Fibroblast of the conjunctiva (primary cell): Measurements from ENCODE around the gene HLA-DRA.

Experiments
- DNase-seq: peaks from one replicate; pipeline ENCODE4 v3.0.0-alpha.2; 2010; ENCODE audit warnings: low read depth

Gene HLA-DRA

DNA sequence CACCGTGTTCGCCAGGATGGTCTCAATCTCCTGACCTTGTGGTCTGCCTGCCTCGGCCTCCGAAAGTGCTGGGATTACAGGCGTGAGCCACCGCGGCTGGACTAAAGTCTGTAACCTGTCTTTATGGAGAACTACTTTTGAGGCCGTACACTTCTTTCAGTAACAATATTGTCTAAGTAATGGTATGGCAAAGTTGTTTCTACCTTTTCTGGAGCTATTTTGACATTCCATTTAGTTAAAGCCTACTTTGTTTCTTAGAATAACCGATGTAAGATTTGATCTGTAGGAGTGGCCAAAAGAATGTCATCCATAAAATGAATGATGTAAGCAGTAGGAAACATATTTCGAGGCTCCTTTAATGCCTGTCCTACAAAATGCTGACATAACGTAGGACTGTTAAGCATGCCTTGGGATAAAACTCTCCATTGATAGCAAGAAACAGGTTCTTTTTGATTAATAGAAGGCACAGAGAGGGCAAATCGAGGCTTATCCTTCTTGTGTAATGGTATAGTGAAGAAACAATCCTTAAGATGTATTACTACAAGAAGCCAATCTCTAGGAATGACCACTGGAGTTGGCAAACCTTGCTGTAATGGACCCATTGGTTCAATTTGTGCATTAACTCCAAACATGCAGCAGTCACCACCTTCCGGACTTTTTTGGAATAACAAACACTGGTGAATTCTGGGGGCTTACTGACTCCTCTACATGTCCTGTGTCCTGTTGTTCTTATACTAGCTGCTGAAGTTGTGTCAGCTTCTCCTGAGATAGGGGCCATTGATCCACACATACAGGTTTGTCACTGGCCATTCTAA is 35.9 kb downstream of the HLA-DRA start:
- DNase-seq, result no peak

DNA sequence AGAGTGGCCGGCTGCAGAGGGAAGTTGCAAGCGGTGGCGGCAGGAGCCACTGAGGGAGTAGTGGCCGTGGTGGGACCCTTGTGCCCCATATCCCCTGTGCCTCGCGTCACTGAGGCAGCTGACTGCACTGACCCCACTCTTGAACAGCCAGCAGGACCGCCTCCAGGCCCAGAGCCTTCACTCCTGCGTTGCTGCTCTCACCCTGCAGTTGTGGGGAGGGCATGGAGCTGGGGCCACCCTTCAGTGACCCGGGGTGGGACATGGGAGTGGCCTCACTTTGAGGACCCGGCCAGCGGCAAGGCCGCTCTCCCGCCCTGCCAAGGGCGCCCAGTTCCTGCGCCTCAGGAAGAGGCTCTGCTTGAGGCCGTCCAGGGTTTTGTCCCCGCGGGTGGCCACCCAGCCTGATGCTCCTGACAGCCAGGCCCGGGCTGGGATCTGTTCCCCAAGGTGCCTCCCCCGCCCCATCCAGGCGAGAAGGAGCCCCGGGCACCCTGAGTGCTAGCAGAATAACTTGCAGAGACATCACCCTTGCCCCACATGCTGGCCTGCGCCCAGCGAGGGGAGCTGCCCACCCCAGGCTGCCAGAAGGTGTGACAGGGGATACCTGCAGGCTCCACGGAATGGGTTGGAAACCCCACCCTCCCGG is 44.4 kb downstream of the HLA-DRA start:
- DNase-seq, result no peak

DNA sequence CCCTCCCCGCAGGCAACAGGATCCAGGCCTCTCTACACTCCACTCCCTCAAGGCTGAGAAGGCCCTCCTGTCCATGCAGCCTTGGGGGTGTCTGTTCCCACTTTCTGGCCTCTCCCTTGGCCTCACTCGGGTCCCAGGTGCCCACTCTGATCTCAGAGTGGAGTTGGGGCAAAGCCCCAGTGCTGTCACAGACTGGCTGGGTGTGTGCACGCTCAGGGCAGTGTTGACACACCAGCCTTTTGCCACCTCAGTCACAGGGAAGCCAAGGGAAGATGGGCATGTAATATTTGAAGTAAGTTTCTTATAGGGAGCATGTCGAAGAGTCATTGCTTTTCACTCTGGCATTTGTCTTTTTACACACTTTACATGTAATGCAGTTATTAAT is 44.9 kb downstream of the HLA-DRA start:
- DNase-seq, result no peak

DNA sequence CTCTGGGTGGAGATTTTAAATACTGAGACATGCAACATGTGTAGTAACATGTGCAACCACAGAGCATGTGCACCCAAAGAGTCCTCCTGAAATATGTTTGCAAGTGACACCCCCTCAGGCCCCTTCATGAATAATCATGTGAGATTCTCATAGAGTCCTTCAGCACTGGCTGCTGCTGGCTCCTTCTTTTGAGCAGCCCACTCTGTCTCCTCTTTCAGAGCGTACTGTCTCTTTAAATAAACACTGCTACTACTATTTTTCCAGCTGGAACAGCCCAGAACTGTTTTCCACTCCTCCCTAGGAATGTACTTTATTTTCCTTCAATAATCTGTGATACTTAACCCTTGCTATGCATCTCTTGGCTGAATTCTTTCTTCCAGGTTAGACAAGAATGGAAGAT is 48.4 kb downstream of the HLA-DRA start:
- no peak for DNase-seq

DNA sequence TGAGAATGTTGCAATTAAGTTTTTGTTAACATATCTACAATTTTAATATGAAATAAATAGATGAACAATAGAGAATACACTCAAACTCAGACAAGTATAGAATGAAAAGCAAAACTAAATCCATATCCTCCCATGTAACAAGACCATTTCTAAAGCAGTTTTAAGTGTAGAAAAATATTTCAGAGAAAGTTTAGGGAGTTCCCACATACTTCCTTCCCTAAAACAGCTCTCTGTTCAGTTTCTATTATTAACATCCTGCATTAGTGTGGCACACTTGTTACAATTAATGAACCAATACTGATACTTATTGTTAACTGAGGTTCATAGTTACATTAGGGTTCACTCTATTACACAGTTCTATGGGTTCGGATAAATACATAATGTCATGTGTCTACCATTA is 52.0 kb downstream of the HLA-DRA start:
- no peak for DNase-seq

DNA sequence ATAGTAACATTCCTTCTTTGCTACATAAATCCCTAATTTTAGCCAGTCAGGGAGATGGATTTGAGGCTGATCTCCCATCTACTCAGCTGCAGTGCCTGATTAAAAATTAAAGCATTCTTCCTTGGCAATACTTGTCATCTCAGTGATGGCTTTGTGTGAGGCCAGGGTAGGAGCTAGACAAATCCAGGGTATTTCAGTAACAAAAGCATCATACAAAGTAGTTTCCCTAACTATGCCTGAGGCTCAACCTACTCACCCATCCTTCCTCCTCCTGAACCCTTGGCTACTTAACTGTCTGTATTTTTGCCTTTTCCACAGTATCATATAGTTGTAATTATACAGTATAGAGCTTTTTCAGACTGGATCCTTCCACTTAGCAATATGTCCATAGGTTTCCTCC is 52.7 kb downstream of the HLA-DRA start:
- no peak for DNase-seq
